MG63 (cell line): Measurements from ENCODE around the gene DENND4C. TPM values are rescaled to one million over a fixed set of nuclear protein-coding genes. Genes with fewer than 3 reads are reported as not detected.
"Not testable (repeated sequence)": the region's sequence is repeated elsewhere in the genome, so short reads cannot be mapped to it uniquely, and the experiment has no call there.

Source experiments
- DNase-seq: peaks from one replicate; pipeline ENCODE4 v3.0.0-alpha.2; 2020
- H3K27me3 ChIP-seq: fragments of 250-450 bp; sonication (Bioruptor Pico); 2 replicates; pipeline ENCODE4 v1.5.1; 2020; ENCODE audit warnings: mild to moderate bottlenecking, moderate library complexity
- H3K36me3 ChIP-seq: fragments of 250-450 bp; sonication (Bioruptor Pico); 2 replicates; pipeline ENCODE4 v1.5.1; 2020; ENCODE audit warnings: mild to moderate bottlenecking, moderate library complexity
- H3K4me3 ChIP-seq: fragments of 250-450 bp; sonication (Bioruptor Pico); 2 replicates; pipeline ENCODE4 v1.5.1; 2020; ENCODE audit warnings: mild to moderate bottlenecking, moderate library complexity
- H3K9me3 ChIP-seq: fragments of 250-450 bp; sonication (Bioruptor Pico); 2 replicates; pipeline ENCODE4 v1.5.1; 2020; ENCODE audit warnings: mild to moderate bottlenecking, moderate library complexity
- total RNA-seq: library from RNA; depleted of rRNA; stranded (reverse); fragments of >200 nt; shearing (Covaris generic); gene quantifications from 2 replicates; pipeline ENCODE4 v1.2.3, GENCODE V29; 2014; ENCODE audit warnings: low replicate concordance; rRNA removed

Gene DENND4C
- total RNA-seq, 1 experiment from 2014 or later = 26.8 TPM

DNA sequence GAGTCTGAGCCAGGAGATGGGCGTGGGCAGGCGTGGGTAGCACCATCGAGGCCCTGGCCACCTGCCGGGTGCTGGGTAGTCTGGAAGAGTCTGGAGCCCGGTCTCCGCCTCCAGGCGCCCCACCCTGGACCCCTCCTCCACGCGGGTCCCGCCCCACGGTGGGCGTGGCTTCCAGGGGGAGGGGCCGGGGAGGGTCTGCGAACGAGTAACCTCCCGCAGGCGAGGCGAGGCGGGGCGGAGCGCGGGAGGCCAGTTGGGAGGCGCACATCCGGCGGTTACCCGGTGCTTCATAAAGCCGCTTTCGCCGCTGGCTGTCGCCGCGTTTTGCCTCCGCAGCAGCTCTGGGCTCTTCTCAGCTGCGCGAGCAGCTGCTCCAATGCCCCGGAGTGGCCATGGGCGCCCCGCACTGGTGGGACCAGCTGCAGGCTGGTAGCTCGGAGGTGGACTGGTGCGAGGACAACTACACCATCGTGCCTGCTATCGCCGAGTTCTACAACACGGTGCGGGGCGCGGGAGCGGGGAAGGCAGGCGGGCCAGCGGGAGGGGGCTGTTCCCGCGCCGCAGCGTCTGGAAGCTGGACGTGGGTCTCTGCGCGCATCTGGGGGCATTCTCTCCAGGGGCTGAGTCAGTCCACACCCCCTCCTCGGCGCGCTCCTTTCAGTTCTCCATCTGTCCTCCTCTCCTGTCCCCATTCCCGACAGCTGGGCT is 178.4 kb downstream of the DENND4C start, which contains the start of gene ACER2:
TSS of gene ACER2 (plus strand) at position 317 of the 708 bp plus-strand sequence. CDS start at position 393, 76 bp downstream.
- peak; percentile 97 for DNase-seq
- H3K36me3 ChIP-seq = no peaks in the 10 kb centered on the region
- H3K9me3 ChIP-seq = no peaks in the 10 kb centered on the region
- peak within 1 kb of the TSS; percentile 81 for H3K4me3 ChIP-seq
- H3K27me3 ChIP-seq = no peaks in the 10 kb centered on the region

DNA sequence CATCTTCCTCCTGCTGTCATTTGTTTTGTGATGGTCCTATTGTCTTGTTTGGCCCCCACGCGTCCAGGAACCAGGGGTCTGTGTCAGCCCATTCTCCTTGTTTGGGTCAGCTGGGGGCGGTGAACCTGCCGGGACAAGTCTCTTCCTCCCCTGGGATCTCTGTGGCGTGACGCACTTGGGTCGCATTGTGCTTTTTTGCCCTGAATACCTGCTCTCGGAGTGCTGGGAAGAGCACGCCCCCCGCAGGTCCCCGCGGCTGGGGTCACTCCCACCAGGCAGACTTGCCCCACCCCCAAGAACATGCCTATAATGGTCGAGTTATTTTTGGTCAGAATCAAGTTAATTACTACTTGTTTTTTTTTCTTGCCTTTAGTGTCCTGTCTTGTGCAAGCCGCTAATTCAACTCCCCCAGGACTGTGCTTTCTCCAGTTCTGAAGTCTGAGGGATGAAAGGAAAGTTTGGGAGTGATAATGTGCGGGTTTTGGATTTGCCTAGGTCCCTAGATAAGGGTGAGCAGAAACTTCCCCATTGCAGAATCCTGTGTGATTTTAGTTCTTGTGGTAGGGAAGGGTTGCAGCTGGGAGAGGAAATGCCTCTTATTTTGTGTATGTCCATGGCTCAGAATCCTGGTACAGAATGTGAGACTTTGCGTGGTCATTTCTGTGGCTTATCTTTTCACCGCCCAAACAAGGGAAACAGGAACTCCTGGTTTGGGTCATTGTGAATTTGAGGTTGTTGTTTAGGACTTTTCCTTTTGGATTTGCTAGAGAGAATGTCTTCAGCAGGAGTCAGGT is 179.1 kb downstream of the DENND4C start:
- DNase-seq = peak; percentile 17
- no peaks in the 10 kb centered on the region for H3K36me3 ChIP-seq
- H3K27me3 ChIP-seq = no peaks in the 10 kb centered on the region
- H3K9me3 ChIP-seq = no peaks in the 10 kb centered on the region
- peak overlapping the region; percentile 81 for H3K4me3 ChIP-seq

DNA sequence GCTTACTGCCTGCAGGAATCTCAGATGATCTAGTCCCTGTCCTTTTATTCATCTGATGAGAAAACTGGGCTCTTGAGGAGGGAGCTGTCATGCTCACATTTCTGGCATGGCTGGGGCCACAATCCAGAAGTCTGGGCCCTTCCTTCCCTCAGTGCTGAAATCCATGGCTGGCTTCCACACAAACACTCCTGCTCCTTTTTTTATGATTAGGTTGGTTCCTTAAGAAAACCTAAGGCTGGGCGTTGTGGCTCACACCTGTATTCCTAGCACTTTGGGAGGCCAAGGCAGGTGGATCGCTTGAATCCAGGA is 179.7 kb downstream of the DENND4C start:
- Histone ChIP-seq H3K36me3 (no peaks in the 10 kb centered on the region), H3K27me3 (no peaks in the 10 kb centered on the region), H3K4me3 (no peak overlapping the region)

DNA sequence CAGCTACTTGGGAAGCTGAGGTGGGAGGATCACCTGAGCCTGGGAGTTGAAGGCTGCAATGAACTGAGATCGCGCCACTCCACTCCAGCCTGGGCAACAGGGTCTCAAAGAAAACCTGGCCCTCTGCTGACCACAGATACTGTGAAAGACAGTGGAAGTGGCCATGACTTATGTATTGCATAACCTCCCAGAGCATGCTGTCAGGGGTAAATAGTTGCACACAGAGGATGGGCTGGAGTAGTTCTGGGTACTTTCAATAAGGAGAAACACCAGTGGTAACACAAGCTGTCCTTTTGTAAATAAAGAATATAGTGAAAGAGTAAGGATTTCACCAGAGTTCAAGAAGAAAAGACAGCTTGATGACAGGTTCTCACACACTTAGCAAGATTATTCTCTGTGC is 180.1 kb downstream of the DENND4C start:
- no peaks in the 10 kb centered on the region for H3K36me3 ChIP-seq
- no peak overlapping the region for H3K4me3 ChIP-seq
- no peak for DNase-seq
- H3K27me3 ChIP-seq = no peaks in the 10 kb centered on the region
- H3K9me3 ChIP-seq = no peaks in the 10 kb centered on the region

More for the DNA sequence above, 179.7 kb downstream of the DENND4C start:
- H3K9me3 ChIP-seq = no peaks in the 10 kb centered on the region
- DNase-seq = no peak

DNA sequence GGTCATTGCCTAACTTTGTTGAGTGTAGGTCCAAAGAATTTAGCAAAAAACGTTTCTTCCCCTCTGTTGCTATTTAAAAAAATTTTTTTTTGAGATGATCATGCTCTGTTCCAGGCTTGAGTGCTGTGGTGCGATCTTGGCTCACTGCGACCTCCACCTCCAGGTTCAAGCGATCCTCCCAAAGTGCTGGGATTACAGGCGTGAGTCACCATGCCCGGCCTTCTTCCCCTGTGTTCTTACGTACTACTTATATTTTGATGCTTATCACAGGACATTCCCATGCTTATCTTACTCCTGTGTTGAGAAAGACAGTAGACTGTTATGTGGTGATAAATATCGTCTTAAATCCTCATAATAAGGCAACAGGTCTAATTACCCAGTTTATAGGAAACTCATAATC is 180.8 kb downstream of the DENND4C start:
- H3K9me3 ChIP-seq = no peaks in the 10 kb centered on the region
- no peak for DNase-seq
- H3K36me3 ChIP-seq = no peaks in the 10 kb centered on the region
- no peak overlapping the region for H3K4me3 ChIP-seq
- H3K27me3 ChIP-seq = no peaks in the 10 kb centered on the region

DNA sequence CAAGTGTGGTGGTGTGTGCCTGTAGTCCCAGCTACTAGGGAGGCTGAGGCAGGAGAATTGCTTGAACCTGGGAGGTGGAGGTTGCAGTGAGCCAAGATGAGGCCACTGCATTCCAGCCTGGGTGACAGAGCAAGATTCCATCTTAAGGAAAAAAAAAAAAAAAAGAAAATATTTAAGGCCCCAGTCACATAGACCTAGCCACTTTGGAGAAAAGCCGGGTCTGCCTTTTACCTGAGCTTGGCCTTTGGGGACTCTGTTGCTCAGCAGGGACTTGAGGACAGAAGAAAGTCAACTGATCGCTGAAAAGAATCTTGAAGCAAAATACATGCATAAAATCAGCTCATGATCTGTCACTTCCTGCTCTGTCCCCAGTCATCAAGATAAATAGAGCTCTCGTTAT is 183.0 kb downstream of the DENND4C start:
- not testable (repeated sequence) for H3K9me3 ChIP-seq, H3K36me3 ChIP-seq, H3K4me3 ChIP-seq, H3K27me3 ChIP-seq, DNase-seq

DNA sequence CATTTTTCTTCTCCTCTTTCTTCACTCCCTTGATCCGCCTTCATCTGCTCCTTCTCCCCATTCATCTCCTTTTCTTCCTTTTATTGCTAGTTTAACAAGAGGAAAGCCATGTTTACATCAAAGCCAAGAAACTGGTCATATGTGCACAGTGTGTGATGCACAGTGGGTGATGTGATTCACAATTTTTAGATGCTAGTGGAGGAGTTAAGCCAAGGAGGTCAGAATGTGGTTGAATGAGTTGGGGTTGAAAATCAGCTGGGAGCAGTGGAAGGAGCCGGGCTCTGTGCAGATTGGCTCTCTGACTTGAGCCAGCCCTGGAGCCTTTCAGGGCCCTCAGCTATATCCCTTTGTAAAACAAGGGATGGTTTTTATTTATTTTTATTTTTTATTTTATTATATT is 185.7 kb downstream of the DENND4C start:
- Histone ChIP-seq H3K9me3 (no peaks in the 10 kb centered on the region), H3K27me3 (no peaks in the 10 kb centered on the region; the same call in 1 of the 2 replicates), H3K36me3 (no peaks in the 10 kb centered on the region), H3K4me3 (no peak overlapping the region)
- DNase-seq = no peak

DNA sequence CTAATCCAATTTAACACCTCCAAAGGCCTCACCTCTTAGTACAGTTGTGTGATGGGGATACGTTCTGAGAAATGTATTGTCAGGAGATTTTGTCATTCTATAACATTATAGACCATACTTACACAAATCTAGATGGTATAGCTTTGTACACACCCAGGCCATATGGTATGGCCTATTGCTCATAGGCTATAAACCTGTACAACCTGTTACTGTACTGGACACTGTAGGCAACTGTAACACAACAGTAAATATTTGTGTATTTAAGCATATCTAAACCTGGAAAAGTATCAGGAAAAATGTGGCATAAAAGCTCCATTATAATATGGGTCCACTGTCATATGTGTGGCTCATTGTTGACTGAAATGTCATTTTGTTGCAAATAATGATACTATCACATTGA is 190.4 kb downstream of the DENND4C start:
- H3K4me3 ChIP-seq = no peak overlapping the region
- no peaks in the 10 kb centered on the region for H3K9me3 ChIP-seq
- DNase-seq = no peak
- H3K27me3 ChIP-seq = no peaks in the 10 kb centered on the region; the same call in 1 of the 2 replicates
- H3K36me3 ChIP-seq = no peaks in the 10 kb centered on the region

Other genes with a start within 250 kb of the DENND4C start
- gene SAXO1, start 197.5 kb upstream of the DENND4C start, total RNA-seq = not detected in 2 replicates
- gene RRAGA, start 181.3 kb upstream of the DENND4C start, total RNA-seq = 253 and 254 TPM in 2 replicates
- gene HAUS6, start 127.8 kb upstream of the DENND4C start, total RNA-seq = 22.9 and 41.9 TPM in 2 replicates
- gene PLIN2, start 103.2 kb upstream of the DENND4C start, total RNA-seq = 153 and 228 TPM in 2 replicates
- 3,498 and 3,874 TPM in 2 replicates for gene RPS6, start 149.5 kb downstream of the DENND4C start, total RNA-seq
- 1.1 and 2.2 TPM in 2 replicates for gene ACER2, start 178.3 kb downstream of the DENND4C start, total RNA-seq